ENCODE results near the gene KBTBD12. TPM values are rescaled to one million over a fixed set of nuclear protein-coding genes. Genes with fewer than 3 reads are reported as not detected.

The KBTBD12 gene
- total and polyA plus RNA-seq, 2 donors (not counting 3 experiments of a cell fraction or from before 2014, with no cell fraction given) = not detected

DNA sequence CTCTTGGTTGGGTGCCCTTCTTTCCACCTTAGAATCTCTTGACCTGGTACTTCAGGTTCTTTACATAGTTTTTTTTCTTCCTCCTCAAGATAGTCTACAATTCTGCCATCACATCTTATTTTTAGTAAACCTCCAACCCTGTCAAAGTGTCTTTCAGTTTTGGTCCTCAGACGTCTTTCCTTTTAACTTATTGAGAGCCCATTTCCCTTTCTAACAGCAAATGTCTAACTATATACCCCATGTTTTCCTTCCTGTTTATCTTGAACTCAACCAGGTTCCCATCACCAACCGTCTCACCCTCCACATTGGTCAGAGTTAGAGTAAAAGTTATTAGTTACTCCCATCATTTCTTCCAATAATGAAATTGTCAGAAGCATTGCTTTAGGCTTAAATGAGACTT is 10.4 kb downstream of the KBTBD12 start:
- no peak overlapping the region for H3K4me2 ChIP-seq (ENCODE audit: insufficient read depth, low read length)
- DNase-seq (ENCODE audit: low read depth, low spot score) (no peak), FAIRE-seq (no peak)
- ChIA-PET CTCF (no interaction called here), POLR2A (no interaction called here)
- dilution Hi-C loops (cut with MboI; ENCODE audit: extremely low pct_ligation_motif_present, low sequenced_read_pairs) (no loop called here), intact Hi-C loops (cut with micrococcal nuclease) (no loop called here)
- H3K27me3 ChIP-seq (ENCODE audit: control insufficient read depth in 2 of 2, insufficient read depth in 2 of 2, low read length in 2 of 2) = peaks cover 21 to 40% of the 10 kb centered on the region in 2 experiments
- BruUV-seq (replicated peaks) = no TSS peak
- H3K4me1 ChIP-seq (ENCODE audit: control insufficient read depth, extremely low read depth, insufficient read depth, low read length) = no peaks in the 10 kb centered on the region
- no peak overlapping the region for H3K9ac ChIP-seq (replicated peaks; ENCODE audit: extremely low read depth, insufficient read depth, low read length)
- H3K4me3 ChIP-seq (replicated peaks in 1 of 3; ENCODE audit: insufficient read depth in 1 of 3, low read depth in 1 of 3, low read length in 3 of 3) = no peak overlapping the region
- no peaks in the 10 kb centered on the region for H3K36me3 ChIP-seq (ENCODE audit: control insufficient read depth in 2 of 2, extremely low read depth in 1 of 2, insufficient read depth in 2 of 2, low read length in 2 of 2)
- H3K79me2 ChIP-seq (ENCODE audit: control insufficient read depth, insufficient read depth, low read length) = no peaks in the 10 kb centered on the region
- H3K9me3 ChIP-seq (replicated peaks; ENCODE audit: control insufficient read depth, insufficient read depth, low read length) = no peaks in the 10 kb centered on the region
- TF ChIP-seq GATA2 (IDR thresholded peaks at IDR 0.05; ENCODE audit: insufficient read depth, insufficient read length, low read depth, low read length) = no peak
- TF ChIP-seq, protein P1, sequence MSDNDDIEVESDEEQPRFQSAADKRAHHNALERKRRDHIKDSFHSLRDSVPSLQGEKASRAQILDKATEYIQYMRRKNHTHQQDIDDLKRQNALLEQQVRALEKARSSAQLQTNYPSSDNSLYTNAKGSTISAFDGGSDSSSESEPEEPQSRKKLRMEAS (IDR thresholded peaks at IDR 0.05; ENCODE audit: insufficient read depth, insufficient read length) = no peak
- TF ChIP-seq POLR2AphosphoS5 (IDR thresholded peaks at IDR 0.05; ENCODE audit: insufficient read depth, low read depth, low read length) = no peak
- TF ChIP-seq JUN (IDR thresholded peaks at IDR 0.05; ENCODE audit: borderline replicate concordance, insufficient read depth, insufficient read length, low read depth) = no peak
- no peak for TF ChIP-seq FOS (IDR thresholded peaks at IDR 0.05; ENCODE audit: borderline replicate concordance, insufficient read depth, low read length)
- no peak for TF ChIP-seq POLR2A (IDR thresholded peaks at IDR 0.05; ENCODE audit: low read depth, low read length)
- TF ChIP-seq EZH2 (IDR thresholded peaks at IDR 0.05; ENCODE audit: borderline replicate concordance, low read depth, low read length, severe bottlenecking) = no peak
- TF ChIP-seq, protein P2, sequence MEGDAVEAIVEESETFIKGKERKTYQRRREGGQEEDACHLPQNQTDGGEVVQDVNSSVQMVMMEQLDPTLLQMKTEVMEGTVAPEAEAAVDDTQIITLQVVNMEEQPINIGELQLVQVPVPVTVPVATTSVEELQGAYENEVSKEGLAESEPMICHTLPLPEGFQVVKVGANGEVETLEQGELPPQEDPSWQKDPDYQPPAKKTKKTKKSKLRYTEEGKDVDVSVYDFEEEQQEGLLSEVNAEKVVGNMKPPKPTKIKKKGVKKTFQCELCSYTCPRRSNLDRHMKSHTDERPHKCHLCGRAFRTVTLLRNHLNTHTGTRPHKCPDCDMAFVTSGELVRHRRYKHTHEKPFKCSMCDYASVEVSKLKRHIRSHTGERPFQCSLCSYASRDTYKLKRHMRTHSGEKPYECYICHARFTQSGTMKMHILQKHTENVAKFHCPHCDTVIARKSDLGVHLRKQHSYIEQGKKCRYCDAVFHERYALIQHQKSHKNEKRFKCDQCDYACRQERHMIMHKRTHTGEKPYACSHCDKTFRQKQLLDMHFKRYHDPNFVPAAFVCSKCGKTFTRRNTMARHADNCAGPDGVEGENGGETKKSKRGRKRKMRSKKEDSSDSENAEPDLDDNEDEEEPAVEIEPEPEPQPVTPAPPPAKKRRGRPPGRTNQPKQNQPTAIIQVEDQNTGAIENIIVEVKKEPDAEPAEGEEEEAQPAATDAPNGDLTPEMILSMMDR (IDR thresholded peaks at IDR 0.05; ENCODE audit: extremely low read depth in 1 of 2, insufficient read depth in 1 of 2, low read depth in 1 of 2, low read length in 2 of 2) = no peak
- no peak for TF ChIP-seq MYC (IDR thresholded peaks at IDR 0.05; ENCODE audit: low read depth, low read length)
- no peaks in the 10 kb centered on the region for H3K9me1 ChIP-seq (replicated peaks; ENCODE audit: control insufficient read depth, extremely low read depth, insufficient read depth, low read length)
- H4K20me1 ChIP-seq (replicated peaks; ENCODE audit: control insufficient read depth, extremely low read depth, insufficient read depth, low read length) = no peaks in the 10 kb centered on the region
- no peak overlapping the region for H3K27ac ChIP-seq (ENCODE audit: insufficient read depth, low read depth, low read length)
- no peak overlapping the region for H2AFZ ChIP-seq (ENCODE audit: low read depth, low read length)
